Sigmoid colon (tissue), 4 donors: Measurements from ENCODE around the gene OGT.

Source experiments
- EP300 ChIP-seq, 4 donors: sonication (generic); formaldehyde crosslinking; IDR thresholded peaks; one replicate each; pipeline ENCODE4 v1.6.1; 2017; ENCODE audit warnings: antibody characterized with exemption in 4 of 4
- POLR2A ChIP-seq, 2 donors: fragments of 450-650 bp; IDR thresholded peaks; one replicate each; pipeline ENCODE4 v1.6.1; 2016; ENCODE audit warnings: antibody characterized with exemption in 2 of 2, mild to moderate bottlenecking in 2 of 2, moderate library complexity in 2 of 2
- POLR2AphosphoS5 ChIP-seq, 4 donors: sonication (generic); formaldehyde crosslinking; IDR thresholded peaks; one replicate each; pipeline ENCODE4 v1.6.1; 2017; ENCODE audit warnings: antibody characterized with exemption in 4 of 4
- TF ChIP-seq, protein P1 (sequence below), 4 experiments: fragments of 450-650 bp in 3 of 4; fragments of 200-600 bp in 1 of 4; IDR thresholded peaks; one replicate each; pipeline ENCODE4 v1.5.1; 2016 to 2019; ENCODE audit warnings: antibody characterized with exemption in 4 of 4, mild to moderate bottlenecking in 3 of 4, moderate library complexity in 2 of 4

DNA sequence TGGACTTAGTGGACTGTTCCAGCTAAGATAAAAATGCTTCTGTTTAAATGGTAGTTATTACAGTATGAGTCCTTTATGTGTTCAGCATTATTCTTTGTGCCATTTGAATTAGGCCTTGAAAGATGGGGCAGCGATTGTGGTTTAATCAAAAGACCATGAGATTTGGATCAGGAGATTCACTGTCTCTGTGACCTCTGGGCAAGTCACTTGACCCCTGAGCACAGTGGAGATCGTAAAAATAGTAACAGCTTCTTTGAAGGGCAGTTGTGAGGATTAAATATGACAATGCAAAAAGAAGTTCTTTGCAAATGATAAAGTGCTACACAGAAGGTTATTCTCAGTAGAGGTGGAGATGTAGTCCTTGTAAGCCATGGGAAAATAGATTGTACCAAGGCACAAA, 74.6 kb downstream of the OGT start:
- TF ChIP-seq, protein P1, sequence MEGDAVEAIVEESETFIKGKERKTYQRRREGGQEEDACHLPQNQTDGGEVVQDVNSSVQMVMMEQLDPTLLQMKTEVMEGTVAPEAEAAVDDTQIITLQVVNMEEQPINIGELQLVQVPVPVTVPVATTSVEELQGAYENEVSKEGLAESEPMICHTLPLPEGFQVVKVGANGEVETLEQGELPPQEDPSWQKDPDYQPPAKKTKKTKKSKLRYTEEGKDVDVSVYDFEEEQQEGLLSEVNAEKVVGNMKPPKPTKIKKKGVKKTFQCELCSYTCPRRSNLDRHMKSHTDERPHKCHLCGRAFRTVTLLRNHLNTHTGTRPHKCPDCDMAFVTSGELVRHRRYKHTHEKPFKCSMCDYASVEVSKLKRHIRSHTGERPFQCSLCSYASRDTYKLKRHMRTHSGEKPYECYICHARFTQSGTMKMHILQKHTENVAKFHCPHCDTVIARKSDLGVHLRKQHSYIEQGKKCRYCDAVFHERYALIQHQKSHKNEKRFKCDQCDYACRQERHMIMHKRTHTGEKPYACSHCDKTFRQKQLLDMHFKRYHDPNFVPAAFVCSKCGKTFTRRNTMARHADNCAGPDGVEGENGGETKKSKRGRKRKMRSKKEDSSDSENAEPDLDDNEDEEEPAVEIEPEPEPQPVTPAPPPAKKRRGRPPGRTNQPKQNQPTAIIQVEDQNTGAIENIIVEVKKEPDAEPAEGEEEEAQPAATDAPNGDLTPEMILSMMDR (IDR thresholded peaks at IDR 0.05) = no peak
- TF ChIP-seq EP300 (IDR thresholded peaks at IDR 0.05) = no peak
- no peak for TF ChIP-seq POLR2A (IDR thresholded peaks at IDR 0.05)
- TF ChIP-seq POLR2AphosphoS5 (IDR thresholded peaks at IDR 0.05) = no peak
